ENCODE results near the gene KLF7.

- TF ChIP-seq POLR2AphosphoS5 (IDR thresholded peaks at IDR 0.05; ENCODE audit: low read depth) (no peak), CTCF (IDR thresholded peaks at IDR 0.05; ENCODE audit: insufficient read depth, low read length) (no peak), REST (IDR thresholded peaks at IDR 0.05; ENCODE audit: insufficient replicate concordance, low read depth) (no peak), GABPA (IDR thresholded peaks at IDR 0.05; ENCODE audit: low read depth) (no peak)
Observed at GRCh38 chr2:207064128-207064690, 101.5 kb downstream of the KLF7 start.
